GM20431 (cell line): ENCODE data around the gene NAT14.

Experiments
- in situ Hi-C: fragments of 300-500 bp; cut with MseI, MboI; formaldehyde crosslinking; loops from one replicate; pipeline ENCODE4 v1.15.0; 2020; ENCODE audit warnings: low sequenced_read_pairs; ENCODE audit not compliant: unreplicated experiment

Gene NAT14

GRCh38 chr19:55452749-55453346 lies 32.1 kb upstream of the NAT14 start:
- in situ Hi-C loops: no loop called here

GRCh38 chr19:55453511-55454260 lies 31.3 kb upstream of the NAT14 start:
- in situ Hi-C loops: no loop called here

GRCh38 chr19:55454787-55455243 lies 30.2 kb upstream of the NAT14 start:
- in situ Hi-C loops: no loop called here

GRCh38 chr19:55455576-55456235 lies 29.3 kb upstream of the NAT14 start:
- in situ Hi-C loops: no loop called here

DNA sequence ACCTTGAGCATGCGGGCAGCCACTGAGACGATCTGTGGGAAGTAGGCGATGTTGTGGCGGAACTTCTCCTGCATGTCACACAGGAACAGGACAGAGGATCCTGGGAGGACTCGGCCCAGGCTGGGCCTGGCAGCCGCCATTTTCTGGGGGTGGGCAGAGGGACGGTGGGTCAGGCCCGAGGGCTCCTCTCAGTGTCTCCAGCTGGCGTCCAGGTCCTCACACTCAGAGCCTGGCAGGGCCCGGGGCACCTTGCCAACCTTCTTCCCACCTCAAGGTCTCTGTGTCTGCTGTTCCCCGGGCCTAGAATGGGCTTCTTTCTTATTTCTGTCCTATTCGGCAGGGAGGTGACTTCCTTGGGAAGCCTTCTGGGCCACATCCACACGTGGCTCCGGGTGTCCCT lies 28.6 kb upstream of the NAT14 start:
- in situ Hi-C loops: no loop called here

DNA sequence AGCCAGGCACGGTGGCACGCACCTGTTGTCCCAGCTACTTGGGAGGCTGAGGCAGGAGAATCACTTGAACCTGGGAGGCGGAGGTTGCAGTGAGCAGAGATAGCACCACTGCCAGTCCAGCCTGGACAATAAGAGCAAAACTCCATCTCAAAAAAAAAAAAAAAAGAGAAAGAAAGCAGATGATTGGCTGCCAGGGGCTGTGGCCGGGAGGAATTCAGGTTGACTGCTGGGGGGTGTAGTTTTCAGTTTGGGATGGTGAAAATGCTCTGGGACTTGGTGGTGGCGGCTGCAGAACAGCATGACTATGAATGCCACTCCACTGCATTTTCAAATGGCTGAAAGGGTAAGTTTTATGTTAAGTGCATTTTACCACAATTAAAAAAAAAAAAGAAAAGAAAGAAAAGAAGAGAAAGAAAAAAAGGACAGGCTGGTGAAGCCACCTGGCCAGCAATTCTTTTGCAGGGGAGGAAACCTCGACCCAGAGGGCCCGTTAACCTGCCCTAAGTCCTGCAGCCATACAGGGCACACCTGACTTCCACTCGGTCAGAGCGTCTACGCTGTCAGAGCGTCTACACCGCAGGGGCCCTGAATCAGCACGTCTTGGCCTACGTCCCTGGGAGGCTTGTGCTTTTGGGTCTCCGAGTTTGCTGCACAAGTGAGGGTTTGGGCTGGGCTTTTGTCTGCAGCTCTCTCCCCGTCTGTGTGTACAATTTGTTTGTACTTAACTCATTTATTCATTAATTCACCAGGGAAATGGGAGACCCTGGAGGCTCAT lies 27.1 kb upstream of the NAT14 start:
- in situ Hi-C loops: no loop called here

DNA sequence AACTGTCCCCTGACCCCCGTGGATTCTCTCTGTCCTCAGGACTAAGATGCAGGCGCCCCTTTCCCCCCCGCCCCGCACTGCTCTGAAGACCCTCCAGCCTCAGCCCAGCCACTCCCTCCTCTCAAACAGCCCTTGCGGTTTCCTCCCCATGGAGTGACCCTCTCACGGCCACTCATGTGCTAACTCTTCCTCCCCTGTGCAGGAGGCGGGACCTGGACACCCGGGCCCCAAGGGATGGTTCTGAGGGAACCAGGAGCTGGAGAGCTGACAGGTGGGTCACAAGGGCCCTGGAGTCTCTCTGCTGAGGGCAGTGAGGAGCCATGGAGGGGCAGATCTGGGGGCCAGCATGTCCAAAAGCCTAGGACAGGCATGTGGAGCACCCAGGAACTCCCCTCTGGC lies 25.4 kb upstream of the NAT14 start:
- in situ Hi-C loops: no loop called here

- in situ Hi-C loops: no loop called here
These were observed 24.9 kb upstream of the NAT14 start for GRCh38 chr19:55459950-55460657.

DNA sequence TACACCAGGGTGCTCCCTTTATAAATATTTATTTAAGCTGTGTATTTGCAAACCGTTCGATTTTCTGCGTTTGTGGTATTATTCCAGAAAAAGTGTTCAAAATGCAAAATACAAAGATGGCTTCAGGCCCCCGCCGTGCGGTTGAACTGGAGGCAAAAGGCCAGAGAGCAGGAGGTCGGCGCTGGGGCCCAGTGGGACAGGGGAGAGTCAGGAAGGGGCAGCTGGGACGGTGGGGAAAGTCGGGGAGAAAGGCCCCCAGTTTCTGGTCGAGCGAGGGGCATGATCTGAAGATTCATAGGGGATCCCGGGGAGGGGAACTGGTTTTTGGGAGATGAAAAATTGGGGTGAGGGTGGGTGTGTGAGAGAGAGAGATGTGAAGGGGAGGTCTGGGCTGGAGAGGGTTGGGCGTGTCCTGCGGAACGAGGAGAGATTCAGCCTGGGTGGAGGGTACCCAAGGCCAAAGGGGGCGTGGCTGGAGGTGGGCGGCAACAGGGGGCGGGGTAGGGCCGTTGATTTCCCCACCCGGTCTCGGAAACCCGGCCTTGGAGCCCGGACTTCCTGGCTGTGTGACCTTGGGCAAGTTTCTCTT lies 24.2 kb upstream of the NAT14 start:
- in situ Hi-C loops: no loop called here

DNA sequence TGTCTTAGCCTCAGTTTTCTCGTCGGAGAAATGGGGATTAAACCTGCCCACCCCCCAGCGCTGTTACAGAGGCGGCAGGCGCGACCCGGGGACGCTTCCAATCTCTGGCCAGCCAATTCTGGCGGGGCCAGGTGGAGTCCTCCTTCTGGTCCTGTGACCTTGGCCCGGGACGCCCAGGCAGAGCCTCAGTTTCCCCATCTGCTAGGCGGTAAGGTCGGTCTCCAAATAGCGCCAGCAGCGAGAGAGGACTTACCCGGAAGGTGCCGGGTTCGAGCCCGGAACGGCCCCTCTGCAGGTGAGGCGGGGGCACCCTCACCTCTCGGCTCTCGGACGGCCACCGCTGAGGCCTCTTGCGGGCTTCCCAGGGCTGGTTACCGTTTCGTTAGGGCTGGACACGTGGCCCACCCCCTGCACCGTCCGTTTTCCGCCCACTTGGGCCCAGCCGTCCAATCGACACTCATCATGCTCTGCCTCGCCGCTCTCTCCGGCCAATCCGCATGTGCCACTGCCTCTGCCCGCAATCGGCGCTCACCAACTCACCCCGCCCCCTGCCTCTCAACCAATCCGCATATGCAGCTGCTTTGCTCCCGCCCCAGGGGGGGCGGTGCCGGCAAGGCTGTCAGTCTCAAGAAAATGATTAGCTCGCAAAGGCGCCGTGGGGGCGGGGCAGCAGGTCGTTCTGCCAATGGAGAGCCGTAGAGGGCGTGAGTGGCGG lies 23.6 kb upstream of the NAT14 start, which contains the start of gene ISOC2:
TSS of gene ISOC2 (minus strand) at position 384 of the 715 bp plus-strand sequence. CDS start 5,156 bp downstream, outside the sequence.
- in situ Hi-C loops: no loop called here

DNA sequence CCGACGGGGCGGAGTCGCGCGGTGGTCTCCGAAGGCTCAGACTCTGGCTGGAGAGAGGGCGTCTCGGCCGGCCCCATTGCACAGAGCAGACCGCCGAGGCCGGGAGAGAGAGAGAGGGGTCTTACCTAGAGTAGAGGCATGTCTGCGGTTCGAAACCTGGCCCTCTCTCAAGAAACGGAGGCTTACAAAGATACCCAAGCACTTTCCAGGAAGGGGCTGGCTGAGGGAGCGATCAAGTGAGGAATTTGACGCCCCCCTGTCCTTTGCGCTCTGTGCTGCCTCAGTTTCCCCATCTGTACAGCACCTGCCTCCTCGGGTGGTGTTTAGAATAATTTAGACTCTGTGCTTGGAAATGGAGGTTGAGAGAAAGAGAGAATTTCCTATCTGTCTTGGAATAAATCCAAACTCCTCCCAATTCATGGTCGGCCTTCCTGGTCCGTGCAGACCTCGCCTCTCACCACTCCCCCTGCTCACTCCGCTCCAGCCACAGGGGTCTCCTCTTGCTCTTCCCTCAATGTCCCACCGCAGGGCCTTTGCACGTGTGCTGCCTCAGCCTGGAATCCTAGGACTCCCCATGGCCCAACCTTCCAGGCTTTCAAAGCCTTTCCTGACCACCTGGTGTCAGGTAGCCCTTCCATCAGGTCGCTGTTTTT lies 22.9 kb upstream of the NAT14 start:
- in situ Hi-C loops: no loop called here

- in situ Hi-C loops: no loop called here
These were observed 22.3 kb upstream of the NAT14 start for GRCh38 chr19:55462722-55463121.

DNA sequence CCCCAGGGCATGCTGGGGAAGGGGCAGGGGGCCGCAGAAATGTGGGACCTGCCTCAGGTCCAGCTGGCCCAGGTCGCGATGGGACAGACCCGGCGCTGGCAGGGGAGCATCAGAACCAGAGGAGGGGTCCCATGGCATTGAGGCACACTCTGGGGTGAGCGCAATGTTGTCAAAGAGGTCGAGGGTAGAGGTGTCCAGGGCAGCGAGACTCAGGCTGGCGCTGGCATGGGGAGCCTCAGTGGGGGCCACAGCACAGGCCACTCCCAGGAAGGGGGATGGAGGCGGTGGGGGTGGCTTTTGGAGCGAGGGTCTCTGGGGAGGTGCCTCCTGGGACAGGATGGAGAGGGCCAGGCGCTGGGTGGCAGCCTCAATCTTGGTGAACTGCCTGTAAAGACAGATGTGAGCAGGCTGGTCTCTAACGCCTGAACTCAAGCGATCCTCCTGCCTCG lies 21.4 kb upstream of the NAT14 start:
- in situ Hi-C loops: no loop called here

GRCh38 chr19:55464039-55464661 lies 20.8 kb upstream of the NAT14 start:
- in situ Hi-C loops: no loop called here

DNA sequence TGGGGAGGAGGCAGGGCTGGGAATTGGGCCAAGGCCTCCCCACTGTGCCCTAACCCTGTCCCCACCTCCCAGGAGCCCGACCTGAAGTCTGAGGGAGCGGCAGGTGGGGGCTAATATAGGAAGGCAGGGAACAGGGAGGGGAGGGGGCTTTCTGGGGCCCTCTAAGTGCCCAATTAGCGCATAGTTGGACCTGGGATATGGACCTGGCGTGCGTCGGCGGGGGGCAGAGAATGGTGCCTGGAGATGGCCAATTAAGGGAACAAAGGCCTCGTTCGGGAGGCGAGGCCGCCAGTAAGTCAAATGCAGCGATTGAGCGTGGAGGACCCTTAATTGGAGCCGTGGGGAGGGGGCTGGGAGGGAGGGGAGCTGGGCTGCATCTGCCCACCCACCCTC lies 20.3 kb upstream of the NAT14 start, which contains the start of gene C19orf85:
TSS of gene C19orf85 (minus strand) at position 90 of the 393 bp plus-strand sequence. CDS start 197 bp downstream, outside the sequence.
- in situ Hi-C loops: no loop called here

- in situ Hi-C loops: no loop called here
These were observed 19.3 kb upstream of the NAT14 start for GRCh38 chr19:55465460-55466240.

- in situ Hi-C loops: no loop called here
These were observed 18.8 kb upstream of the NAT14 start for GRCh38 chr19:55466241-55466614.
